Common myeloid progenitor, CD34-positive (primary cell): ENCODE measurements around the gene DRD4.

Experiments used
- CTCF ChIA-PET: fragments of 350-600 bp; sonication (Branson Sonifier 250); formaldehyde crosslinking; loops from one replicate; lab custom pipeline; 2021; ENCODE audit warnings: antibody characterized with exemption; lab: Charles Lee
- POLR2A ChIA-PET: fragments of 350-600 bp; sonication (Branson Sonifier 250); formaldehyde crosslinking; loops from one replicate; lab custom pipeline; 2021; ENCODE audit warnings: antibody characterized with exemption; lab: Charles Lee
- DNase-seq, 3 donors: peaks; one replicate each; pipeline versions ENCODE4 v3.0.0 to v3.0.0-alpha.2; 2013
- H3K27ac ChIP-seq, 2 experiments: 1 replicate in 1 of 2; 2 replicates in 1 of 2; pipeline ENCODE4 v1.7.0; 2013; ENCODE audit warnings: inconsistent platforms in 2 of 2, low read length in 2 of 2, mild to moderate bottlenecking in 2 of 2, low read depth in 1 of 2, moderate library complexity in 1 of 2; ENCODE audit not compliant: severe bottlenecking in 2 of 2, insufficient read depth in 1 of 2, poor library complexity in 1 of 2
- H3K27me3 ChIP-seq, 5 experiments: replicated peaks in 2 of 5; 1 replicate in 3 of 5; 2 replicates in 2 of 5; pipeline versions ENCODE4 v1.6.1 to v1.7.0; 2013; ENCODE audit warnings: low read length in 4 of 5, mild to moderate bottlenecking in 2 of 5, moderate library complexity in 2 of 5, inconsistent platforms in 1 of 5; ENCODE audit not compliant: insufficient read depth in 5 of 5, control insufficient read depth in 4 of 5
- H3K36me3 ChIP-seq, 4 experiments: 1 replicate in 2 of 4; 2 replicates in 2 of 4; pipeline versions ENCODE4 v1.6.1 to v1.7.0; 2013; ENCODE audit warnings: low read length in 3 of 4, control low read depth in 1 of 4, mild to moderate bottlenecking in 1 of 4; ENCODE audit not compliant: control insufficient read depth in 4 of 4, insufficient read depth in 4 of 4
- H3K4me1 ChIP-seq, 4 experiments: 1 replicate in 3 of 4; 2 replicates in 1 of 4; pipeline versions ENCODE4 v1.6.1 to v1.7.1; 2013; ENCODE audit warnings: low read length in 3 of 4, mild to moderate bottlenecking in 3 of 4, control low read depth in 1 of 4, inconsistent platforms in 1 of 4, moderate library complexity in 1 of 4; ENCODE audit not compliant: control insufficient read depth in 4 of 4, insufficient read depth in 4 of 4; ENCODE audit errors: control extremely low read depth in 1 of 4
- H3K4me3 ChIP-seq, 7 experiments: 1 replicate in 4 of 7; 2 replicates in 3 of 7; pipeline versions ENCODE4 v1.5.1 to v1.7.0; 2013; ENCODE audit warnings: mild to moderate bottlenecking in 7 of 7, low read length in 6 of 7, moderate library complexity in 6 of 7, inconsistent platforms in 2 of 7, low read depth in 2 of 7, control low read depth in 1 of 7; ENCODE audit not compliant: insufficient read depth in 4 of 7, control insufficient read depth in 1 of 7; ENCODE audit errors: extremely low read depth in 1 of 7
- H3K9me3 ChIP-seq, 5 experiments: 1 replicate in 4 of 5; 2 replicates in 1 of 5; pipeline versions ENCODE4 v1.6.1 to v1.7.1; 2013; ENCODE audit warnings: low read length in 4 of 5, mild to moderate bottlenecking in 2 of 5, inconsistent platforms in 1 of 5, low read depth in 1 of 5, moderate library complexity in 1 of 5; ENCODE audit not compliant: control insufficient read depth in 4 of 5, insufficient read depth in 2 of 5; ENCODE audit errors: control extremely low read depth in 1 of 5
- WGBS: methylation state at CpG from one replicate; pipeline ENCODE4 v1.1.5; 2013; ENCODE audit not compliant: insufficient coverage; 5-methylcytosine and 5-hydroxymethylcytosine counted together

Gene DRD4

GRCh38 chr11:608791-609251 lies 28.2 kb upstream of the DRD4 start:
- DNase-seq: no peak
- Histone ChIP-seq H3K36me3 (peaks cover 14 to 93% (median 77%) of the 10 kb centered on the region in 4 experiments), H3K9me3 (no peaks in the 10 kb centered on the region), H3K27me3 (no peaks in the 10 kb centered on the region), H3K4me3 (no peak overlapping the region), H3K4me1 (no peaks in the 10 kb centered on the region), H3K27ac (no peak overlapping the region)
- 92% methylated on average over 26 of the region's 28 CpGs for WGBS
- POLR2A ChIA-PET: no interaction called here
- CTCF ChIA-PET: interaction anchor here (1.0 kb wide), 1 partner anchor 17 kb away, joined by 3 read pairs; no protein-coding TSS in a partner anchor

DNA sequence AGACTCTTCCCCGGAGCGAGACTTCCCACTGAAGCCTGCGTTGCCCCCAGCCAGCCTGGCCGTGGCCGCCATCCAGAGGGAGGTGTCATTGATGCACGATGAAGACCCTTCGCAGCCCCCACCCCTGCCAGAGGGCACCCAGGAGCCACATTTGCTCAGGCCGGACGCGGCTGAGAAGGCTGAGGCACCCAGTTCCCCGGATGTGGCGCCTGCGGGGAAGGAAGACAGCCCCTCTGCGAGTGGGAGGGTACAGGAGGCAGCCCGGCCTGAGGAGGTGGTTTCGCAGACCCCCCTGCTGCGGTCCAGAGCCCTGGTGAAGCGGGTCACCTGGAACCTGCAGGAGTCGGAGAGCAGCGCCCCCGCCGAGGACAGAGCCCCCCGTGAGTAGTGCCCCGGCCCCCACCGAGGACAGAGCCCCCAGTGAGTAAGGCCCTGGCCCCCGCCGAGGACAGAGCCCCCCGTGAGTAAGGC lies 27.7 kb upstream of the DRD4 start:
- Histone ChIP-seq H3K27me3 (no peaks in the 10 kb centered on the region), H3K4me1 (peaks cover 0 to 4% (median under 1%) of the 10 kb centered on the region in 4 experiments), H3K9me3 (no peaks in the 10 kb centered on the region), H3K27ac (no peak overlapping the region), H3K36me3 (peaks cover 12 to 90% (median 75%) of the 10 kb centered on the region in 4 experiments), H3K4me3 (no peak overlapping the region)
- CTCF ChIA-PET: interaction anchor here (1.0 kb wide), 1 partner anchor 54 kb away, joined by 3 read pairs; no protein-coding TSS in a partner anchor
- POLR2A ChIA-PET: no interaction called here
- WGBS: 94% methylated on average over 24 of the region's 28 CpGs
- no peak for DNase-seq

DNA sequence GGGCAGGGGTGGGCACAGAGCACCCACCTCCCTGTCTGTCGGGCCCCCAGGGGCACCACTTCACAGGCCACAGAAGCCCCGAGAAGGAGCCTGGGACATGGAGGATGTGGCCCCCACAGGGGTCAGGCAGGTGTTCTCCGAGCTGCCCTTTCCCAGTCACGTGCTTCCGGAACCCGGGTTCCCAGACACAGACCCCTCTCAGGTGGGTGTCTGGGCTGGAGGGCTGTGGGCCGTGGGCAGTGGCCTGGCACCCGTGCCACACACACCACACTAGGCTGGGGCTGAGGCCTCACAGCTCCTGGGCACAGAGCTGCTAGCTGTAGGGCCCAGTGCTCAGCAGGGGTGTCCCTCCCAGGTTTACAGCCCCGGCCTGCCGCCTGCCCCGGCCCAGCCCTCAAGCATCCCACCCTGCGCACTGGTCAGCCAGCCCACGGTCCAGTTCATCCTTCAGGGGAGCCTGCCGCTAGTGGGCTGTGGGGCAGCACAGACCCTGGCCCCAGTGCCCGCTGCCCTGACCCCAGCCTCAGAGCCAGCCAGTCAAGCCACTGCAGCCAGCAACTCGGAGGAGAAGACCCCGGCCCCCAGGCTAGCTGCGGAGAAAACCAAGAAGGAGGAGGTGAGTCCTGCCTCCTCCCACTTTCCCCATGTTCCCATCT lies 26.8 kb upstream of the DRD4 start:
- 99% methylated on average over 14 of the region's 18 CpGs for WGBS
- Histone ChIP-seq H3K27me3 (no peaks in the 10 kb centered on the region), H3K4me3 (no peak overlapping the region), H3K36me3 (peaks cover 7 to 84% (median 68%) of the 10 kb centered on the region in 4 experiments), H3K4me1 (peaks cover 0 to 13% (median 10%) of the 10 kb centered on the region in 4 experiments), H3K27ac (no peak overlapping the region), H3K9me3 (no peaks in the 10 kb centered on the region)
- ChIA-PET CTCF (interaction anchor here (1.0 kb wide), 1 partner anchor 55 kb away, joined by 3 read pairs; no protein-coding TSS in a partner anchor), POLR2A (interaction anchor here (0.9 kb wide), 1 partner anchor 9 kb away, joined by 7 read pairs; no protein-coding TSS in a partner anchor)
- no peak for DNase-seq

GRCh38 chr11:611001-611996 lies 25.8 kb upstream of the DRD4 start:
- Histone ChIP-seq H3K27ac (no peak overlapping the region), H3K9me3 (no peaks in the 10 kb centered on the region), H3K4me3 (no peak overlapping the region), H3K4me1 (peaks cover 0 to 21% (median 13%) of the 10 kb centered on the region in 4 experiments), H3K27me3 (no peaks in the 10 kb centered on the region), H3K36me3 (peaks cover 5 to 74% (median 58%) of the 10 kb centered on the region in 4 experiments)
- POLR2A ChIA-PET: interaction anchor here (0.6 to 0.9 kb wide), 2 partner anchors 10 to 22 kb away, joined by 7 to 10 read pairs; no protein-coding TSS in a partner anchor
- CTCF ChIA-PET: interaction anchor here (1.0 to 2.1 kb wide), 4 partner anchors 15 to 55 kb away, joined by 3 to 8 read pairs (median 5); no protein-coding TSS in a partner anchor
- no peak for DNase-seq
- 96% methylated on average over 36 of the region's 49 CpGs for WGBS

DNA sequence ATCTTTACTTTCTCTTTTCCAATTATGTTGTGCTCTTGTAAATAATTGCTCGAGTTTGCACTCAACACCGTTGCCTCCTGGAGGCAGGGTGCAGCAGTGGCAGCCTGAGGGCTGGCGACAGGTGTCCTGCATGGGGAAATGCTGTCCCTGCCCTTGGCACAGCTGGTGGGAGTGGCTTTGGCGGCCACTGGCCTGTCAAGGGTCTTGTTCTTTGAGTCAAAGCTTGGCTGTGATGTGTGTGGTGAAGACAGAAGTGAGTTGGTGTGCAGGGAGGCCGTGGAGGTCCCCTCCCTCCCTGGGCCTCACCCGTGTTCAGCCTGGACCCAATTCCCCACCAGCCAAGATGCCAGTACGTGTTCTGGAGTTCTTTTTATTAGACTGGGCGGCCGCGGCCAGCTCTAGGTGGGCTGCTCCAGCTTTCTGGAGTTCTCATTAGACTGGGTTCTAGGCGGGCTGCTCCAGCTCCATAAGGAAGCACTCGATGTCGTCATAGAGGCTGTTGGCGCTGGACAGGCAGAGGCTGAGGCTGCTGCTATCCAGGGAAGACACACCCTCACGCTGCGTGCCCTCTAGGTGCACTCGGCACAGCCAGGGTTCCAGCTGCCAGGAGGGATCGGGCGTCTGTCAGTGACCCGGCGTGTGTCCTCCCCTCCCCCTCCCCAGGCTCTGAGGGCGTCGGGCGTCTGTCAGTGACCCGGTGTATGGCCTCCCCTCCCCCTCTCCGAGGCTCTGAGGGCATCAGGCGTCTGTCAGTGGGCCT lies 24.7 kb upstream of the DRD4 start:
- peaks cover 0 to 31% (median 23%) of the 10 kb centered on the region in 4 experiments for H3K4me1 ChIP-seq
- DNase-seq: peak; percentile 39 to 60 (median 50)
- H3K9me3 ChIP-seq: no peaks in the 10 kb centered on the region
- POLR2A ChIA-PET: interaction anchor here (1.0 kb wide), 1 partner anchor 25 kb away, joined by 3 read pairs; no protein-coding TSS in a partner anchor
- H3K4me3 ChIP-seq: no peak overlapping the region
- no peaks in the 10 kb centered on the region for H3K27me3 ChIP-seq
- peaks cover 5 to 63% (median 48%) of the 10 kb centered on the region in 4 experiments for H3K36me3 ChIP-seq
- peak overlapping the region in 1 of 2 experiments; percentile 49 for H3K27ac ChIP-seq
- 96% methylated on average over 18 of the region's 27 CpGs for WGBS
- CTCF ChIA-PET: interaction anchor here (0.7 to 2.1 kb wide), 5 partner anchors 16 to 56 kb away, joined by 3 to 8 read pairs (median 5); no protein-coding TSS in a partner anchor

- WGBS: 91% methylated on average over 6 of the region's 10 CpGs
- CTCF ChIA-PET: interaction anchor here (1.8 to 2.1 kb wide), 2 partner anchors 17 to 57 kb away, joined by 5 to 8 read pairs; no protein-coding TSS in a partner anchor
- Histone ChIP-seq H3K9me3 (no peaks in the 10 kb centered on the region), H3K27me3 (no peaks in the 10 kb centered on the region), H3K4me3 (no peak overlapping the region), H3K4me1 (peaks cover 0 to 31% (median 23%) of the 10 kb centered on the region in 4 experiments), H3K27ac (peak overlapping the region in 1 of 2 experiments; percentile 49), H3K36me3 (peaks cover 5 to 59% (median 45%) of the 10 kb centered on the region in 4 experiments)
- POLR2A ChIA-PET: interaction anchor here (1.0 kb wide), 1 partner anchor 26 kb away, joined by 3 read pairs; no protein-coding TSS in a partner anchor
- no peak for DNase-seq
Observed at GRCh38 chr11:612961-613300, 24.1 kb upstream of the DRD4 start.
